Bone marrow (tissue), 2 donors: ENCODE data around the gene MBOAT2.

ENCODE experiments used
- DNase-seq, 2 donors: peaks; one replicate each; lab custom pipeline; 2025; lab: John Stamatoyannopoulos, UW

The MBOAT2 gene

DNA sequence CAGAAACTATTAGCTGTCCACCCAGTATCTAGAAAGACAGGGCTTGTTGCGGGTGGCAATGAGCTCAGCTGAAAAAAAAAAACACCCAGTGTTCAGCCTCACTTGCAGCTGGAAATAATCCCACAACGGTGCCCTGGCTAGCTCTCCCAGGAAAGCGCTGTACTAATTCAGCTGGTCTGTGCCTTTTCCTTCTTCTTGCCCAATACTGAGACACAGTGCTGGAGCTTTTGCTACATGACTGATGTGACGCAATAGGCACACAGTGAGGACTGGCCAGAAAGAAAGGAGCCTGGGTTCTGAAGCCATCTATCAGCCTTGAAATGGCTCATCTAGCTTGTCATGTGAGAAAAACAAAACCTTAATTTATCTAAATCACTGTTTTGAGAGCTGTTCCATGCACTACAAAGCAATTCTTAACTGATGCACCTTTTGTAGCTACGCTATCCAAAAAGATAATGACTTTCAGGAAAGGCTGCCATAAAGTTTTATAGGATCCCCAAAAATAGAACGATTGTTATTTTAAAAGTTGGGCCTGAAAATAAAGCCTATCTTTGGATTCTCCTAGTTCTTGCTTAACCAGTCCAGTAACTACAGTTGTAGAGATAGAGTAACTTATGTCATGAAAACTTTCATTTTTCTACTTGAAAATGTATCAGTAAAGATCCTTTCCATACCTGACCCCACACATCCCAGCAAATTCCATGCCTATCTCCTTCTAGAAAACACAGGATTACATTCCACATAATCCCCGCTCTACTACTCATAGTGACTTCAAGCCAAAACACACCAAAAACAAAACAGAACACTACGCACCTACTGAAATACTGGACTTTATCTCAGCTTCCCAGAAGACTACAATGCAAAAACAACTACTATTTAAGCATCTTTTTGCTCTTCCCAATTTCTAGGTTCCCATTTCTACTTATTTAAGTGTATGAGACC lies 181.9 kb downstream of the MBOAT2 start:
- no peak for DNase-seq

DNA sequence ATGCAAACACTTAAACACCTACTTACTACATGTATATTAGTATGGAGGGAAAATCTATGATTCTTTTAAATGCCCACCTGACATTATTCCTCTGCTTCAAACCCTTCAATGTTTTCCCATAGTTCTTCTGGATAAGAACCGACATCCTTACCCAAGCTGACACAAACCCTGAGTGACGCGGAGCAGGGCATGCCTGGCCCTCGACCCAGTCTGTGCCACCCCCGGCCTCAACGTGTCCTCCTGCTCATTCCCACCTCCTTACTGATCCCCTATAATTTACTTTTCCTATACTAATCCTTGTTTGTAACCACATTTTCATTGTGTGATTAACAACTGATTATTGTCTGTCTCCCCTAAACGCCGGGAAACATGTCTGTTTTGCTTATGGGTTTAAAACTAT lies 183.5 kb downstream of the MBOAT2 start:
- no peak for DNase-seq

DNA sequence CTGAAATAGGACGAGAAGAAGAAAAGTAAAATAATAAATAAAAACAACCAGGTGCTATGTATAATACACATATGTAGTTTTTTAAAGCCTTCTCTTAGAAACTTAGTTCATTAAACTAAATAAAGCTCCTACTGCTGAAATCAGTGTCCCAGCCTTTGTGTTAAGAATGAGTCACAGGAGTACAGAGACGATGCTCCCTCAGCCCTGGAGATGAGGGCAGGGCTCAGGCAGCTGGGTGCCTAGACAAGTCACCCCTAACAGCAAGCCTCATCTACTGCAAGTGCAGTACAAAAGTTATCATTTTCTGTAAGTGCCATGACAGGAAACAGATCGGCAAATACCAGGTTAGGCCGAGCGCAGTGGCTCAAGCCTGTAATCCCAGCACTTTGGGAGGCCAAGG lies 184.3 kb downstream of the MBOAT2 start:
- DNase-seq, result no peak

DNA sequence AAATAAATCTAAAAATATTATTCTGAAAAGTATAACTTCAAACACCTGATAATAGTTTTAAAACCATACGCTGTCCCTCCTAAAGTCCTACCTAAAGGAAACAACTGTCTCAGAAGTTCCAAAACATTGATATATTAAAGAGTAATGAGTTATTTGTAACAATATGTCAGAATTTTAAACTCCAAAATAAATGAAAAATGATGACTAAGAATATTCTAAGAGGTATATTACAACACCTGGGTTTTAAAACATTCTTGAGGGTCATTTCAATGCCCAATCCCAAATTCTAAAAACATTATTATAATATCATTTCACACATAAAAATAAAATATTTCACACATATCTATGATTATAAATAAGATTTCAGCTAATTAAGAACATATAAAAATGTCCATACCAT lies 186.3 kb downstream of the MBOAT2 start:
- DNase-seq, result no peak

DNA sequence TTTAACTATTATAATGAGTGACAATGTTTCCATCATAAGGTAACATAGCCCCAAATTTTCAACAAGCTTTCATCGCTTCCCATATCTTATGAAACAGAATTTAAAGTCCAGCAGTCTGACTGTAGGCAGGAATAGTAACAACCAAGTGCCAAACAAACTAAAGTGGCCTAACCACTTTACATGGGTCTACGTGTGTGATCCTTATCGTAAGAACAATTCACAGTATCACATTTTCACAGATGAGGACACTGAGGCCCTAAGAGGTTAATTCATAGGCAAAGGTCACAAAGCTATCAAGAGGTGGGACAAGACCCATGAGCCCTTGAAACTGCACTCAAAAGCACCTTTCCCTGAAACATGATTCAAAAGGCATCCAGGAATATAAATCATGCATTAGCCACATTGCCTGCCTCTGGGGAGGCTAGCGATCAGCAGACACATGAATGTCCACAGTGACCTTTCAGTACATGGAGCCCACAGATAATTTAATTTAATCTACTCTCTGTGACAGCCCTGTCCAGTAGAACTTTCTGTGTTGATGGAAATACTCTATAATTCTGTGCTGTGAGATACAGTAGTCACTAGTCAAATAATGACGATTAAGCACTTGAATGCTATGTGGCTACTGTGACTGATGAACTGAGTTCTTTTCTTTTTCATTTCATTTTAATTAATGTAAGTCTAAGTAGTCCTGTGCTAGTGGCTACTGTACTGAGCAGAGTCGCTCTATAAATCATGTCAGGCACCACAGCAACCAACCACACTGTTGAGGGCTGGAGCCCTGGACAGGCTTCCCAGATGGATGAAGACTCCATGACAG lies 196.4 kb downstream of the MBOAT2 start:
- DNase-seq, result no peak

DNA sequence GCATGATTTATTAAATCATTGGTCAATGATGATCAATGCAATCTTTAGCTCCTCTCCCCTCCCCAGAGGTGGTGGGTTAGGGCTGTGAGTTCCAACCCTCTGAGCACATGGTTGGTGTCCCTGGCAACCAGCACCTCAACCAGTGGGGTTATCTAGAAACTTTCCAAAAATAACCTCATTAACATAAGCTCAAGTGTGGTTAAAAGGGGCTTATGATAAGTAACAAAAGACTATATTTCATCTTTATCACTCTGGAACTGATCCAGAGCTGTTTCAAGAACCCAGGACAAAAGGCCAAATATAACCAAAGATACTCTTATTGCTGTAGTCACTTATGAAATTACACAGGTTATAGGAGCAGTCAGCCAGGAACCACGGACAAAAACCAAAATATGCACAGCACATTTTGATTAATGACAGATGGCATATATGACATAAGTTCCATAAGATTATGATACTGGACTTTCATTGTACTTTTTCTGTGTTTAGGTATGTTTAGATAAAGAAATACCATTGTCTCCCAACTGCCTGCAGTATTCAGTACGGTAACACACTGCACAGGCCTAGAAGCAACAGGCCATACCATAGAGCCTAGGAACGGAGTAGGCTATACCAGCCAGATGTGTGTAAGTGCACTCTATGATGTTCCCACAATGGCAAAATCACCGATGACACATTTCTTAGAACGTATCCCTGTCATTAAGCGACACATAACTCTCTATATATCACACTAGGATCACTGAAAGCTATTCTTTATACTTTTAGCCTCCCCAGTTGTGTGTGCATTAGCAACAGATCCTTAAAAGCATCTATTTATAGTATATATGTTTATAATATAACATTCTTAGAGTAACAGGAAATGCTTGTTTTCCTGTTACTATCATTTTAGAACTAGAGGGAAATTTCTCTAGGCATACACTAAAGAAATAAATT lies 197.9 kb downstream of the MBOAT2 start:
- no peak for DNase-seq

DNA sequence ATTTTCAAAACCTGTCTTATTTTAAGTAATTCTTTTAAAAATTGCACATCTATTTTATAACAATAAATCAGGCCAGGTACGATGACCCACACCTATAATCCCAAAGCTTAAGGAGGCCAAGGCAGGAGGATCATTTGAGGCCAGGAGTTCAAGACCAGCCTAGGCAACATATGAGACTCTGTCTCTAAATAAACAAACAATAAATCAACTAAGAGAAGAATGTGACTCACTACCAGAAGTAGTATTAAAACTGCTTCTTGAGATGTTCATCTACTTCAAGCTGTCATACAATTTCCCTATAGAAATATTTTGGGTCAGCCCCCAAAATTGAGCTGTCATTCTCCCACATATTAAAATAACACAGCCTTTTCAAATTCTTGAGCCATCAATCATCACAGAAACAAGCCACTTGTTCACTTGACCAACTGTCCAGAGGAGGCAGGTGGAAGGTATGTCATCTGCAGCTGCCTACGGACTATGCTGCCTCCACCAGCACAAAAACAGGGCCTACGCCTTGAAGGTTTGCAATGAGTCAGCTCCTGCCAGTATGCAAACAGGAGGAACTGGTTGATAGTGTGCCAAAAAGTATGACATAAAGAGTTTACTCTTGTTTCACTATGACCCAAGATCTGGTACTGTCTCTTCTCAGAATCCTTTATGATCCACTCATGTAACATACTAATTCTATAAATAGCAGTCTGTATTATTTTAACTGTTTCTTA lies 199.7 kb downstream of the MBOAT2 start:
- DNase-seq, result peak in 1 of 2 donors; percentile 30

DNA sequence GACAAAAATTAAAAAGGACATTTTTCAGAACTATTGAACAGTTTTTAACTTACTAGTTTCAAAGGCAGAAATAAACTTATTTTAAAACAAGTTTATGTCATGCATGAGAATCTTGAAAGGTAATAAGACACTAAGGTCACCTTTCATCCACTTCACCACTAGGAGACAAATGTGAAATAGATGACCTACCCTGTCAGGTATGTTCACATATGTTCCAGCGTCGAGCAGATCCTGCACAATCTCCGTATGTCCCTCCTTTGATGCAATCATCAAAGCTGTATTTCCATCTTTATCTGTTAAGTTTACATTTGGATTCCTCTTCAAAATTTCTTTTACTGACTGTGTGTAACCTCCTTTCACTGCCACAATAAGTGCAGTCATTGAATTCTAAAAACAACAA lies 200.7 kb downstream of the MBOAT2 start:
- no peak for DNase-seq
